ENCODE results near the gene INTS15. TPM values are rescaled to one million over a fixed set of nuclear protein-coding genes. Genes with fewer than 3 reads are reported as not detected.

The INTS15 gene
- total RNA-seq, 1 experiment from 2014 or later: 22.7 TPM

GRCh38 chr7:6654113-6654841 lies 64.5 kb downstream of the INTS15 start:
- ChIA-PET POLR2A (ENCODE audit: unreplicated experiment) (no interaction called here), CTCF (no interaction called here)
- Histone ChIP-seq H3F3A (ENCODE audit: low read length, unreplicated experiment) (no peaks in the 10 kb centered on the region), H3K36me3 (ENCODE audit: low read depth, low read length) (peaks cover 37% of the 10 kb centered on the region), H3K27ac (ENCODE audit: low read length) (no peak overlapping the region), H3K9me2 (replicated peaks; ENCODE audit: low read length) (no peaks in the 10 kb centered on the region), H3K79me2 (ENCODE audit: low read length) (no peaks in the 10 kb centered on the region), H4K20me1 (ENCODE audit: low read length) (no peaks in the 10 kb centered on the region), H3K9ac (ENCODE audit: low read length) (no peak overlapping the region), H3K4me2 (ENCODE audit: low read length) (no peak overlapping the region), H3K4me3 (ENCODE audit: low read length) (no peak overlapping the region), H3K27me3 (ENCODE audit: low read length) (no peaks in the 10 kb centered on the region), H3K4me1 (ENCODE audit: insufficient read depth, low read length) (no peaks in the 10 kb centered on the region), H3K9me3 (ENCODE audit: low read length) (no peaks in the 10 kb centered on the region), H2AFZ (ENCODE audit: low read length) (no peak overlapping the region)
- DNase-seq (no peak), ATAC-seq (no peak)
- TF ChIP-seq EZH2 (IDR thresholded peaks at IDR 0.05; ENCODE audit: low read length, unreplicated experiment) (no peak), CTCF (conservative IDR thresholded peaks at IDR 0.05; ENCODE audit: low read depth, low read length) (no peak), EZH2phosphoT487 (IDR thresholded peaks at IDR 0.05; ENCODE audit: borderline replicate concordance, low read length) (no peak)
- intact Hi-C loops (cut with micrococcal nuclease): no loop called here
- no TSS peak for BruUV-seq (replicated peaks)

- no peaks in the 10 kb centered on the region for H3F3A ChIP-seq (ENCODE audit: low read length, unreplicated experiment)
- no TSS peak for BruUV-seq (replicated peaks)
- intact Hi-C loops (cut with micrococcal nuclease): no loop called here
- H2AFZ ChIP-seq (ENCODE audit: low read length): no peak overlapping the region
- no peaks in the 10 kb centered on the region for H3K27me3 ChIP-seq (ENCODE audit: low read length)
- no peak overlapping the region for H3K4me3 ChIP-seq (ENCODE audit: low read length)
- no peaks in the 10 kb centered on the region for H4K20me1 ChIP-seq (ENCODE audit: low read length)
- ChIA-PET CTCF (no interaction called here), POLR2A (ENCODE audit: unreplicated experiment) (no interaction called here)
- ATAC-seq: no peak
- no peak overlapping the region for H3K4me2 ChIP-seq (ENCODE audit: low read length)
- H3K36me3 ChIP-seq (ENCODE audit: low read depth, low read length): peaks cover 30% of the 10 kb centered on the region
- TF ChIP-seq EZH2phosphoT487 (IDR thresholded peaks at IDR 0.05; ENCODE audit: borderline replicate concordance, low read length): no peak
- no peak for TF ChIP-seq CTCF (conservative IDR thresholded peaks at IDR 0.05; ENCODE audit: low read depth, low read length)
- TF ChIP-seq EZH2 (IDR thresholded peaks at IDR 0.05; ENCODE audit: low read length, unreplicated experiment): no peak
- no peak for DNase-seq
- H3K9ac ChIP-seq (ENCODE audit: low read length): no peak overlapping the region
- H3K9me2 ChIP-seq (replicated peaks; ENCODE audit: low read length): no peaks in the 10 kb centered on the region
- no peak overlapping the region for H3K27ac ChIP-seq (ENCODE audit: low read length)
- H3K79me2 ChIP-seq (ENCODE audit: low read length): no peaks in the 10 kb centered on the region
- H3K4me1 ChIP-seq (ENCODE audit: insufficient read depth, low read length): no peaks in the 10 kb centered on the region
- H3K9me3 ChIP-seq (ENCODE audit: low read length): no peaks in the 10 kb centered on the region
Measured at GRCh38 chr7:6654842-6655610, 65.2 kb downstream of the INTS15 start.

Measured in PC-3 (cell line).